Loucy (cell line): Measurements from ENCODE around the gene NRP1.

ENCODE experiments used
- H2AFZ ChIP-seq: fragments of 200-600 bp; sonication (generic); 2 replicates; pipeline ENCODE4 v1.6.0; 2016; ENCODE audit warnings: antibody characterized with exemption, mild to moderate bottlenecking, low read length, moderate library complexity
- H3F3A ChIP-seq: fragments of 200-600 bp; 2 replicates; pipeline ENCODE4 v1.6.0; 2016; ENCODE audit warnings: antibody characterized with exemption, low read depth, mild to moderate bottlenecking
- H3K27me3 ChIP-seq: fragments of 200-600 bp; sonication (generic); 2 replicates; pipeline ENCODE4 v1.6.1; 2014; ENCODE audit warnings: low read length, mild to moderate bottlenecking; ENCODE audit not compliant: insufficient read depth, poor library complexity, severe bottlenecking
- H3K36me3 ChIP-seq: fragments of 200-600 bp; sonication (generic); 2 replicates; pipeline ENCODE4 v1.6.1; 2016; ENCODE audit warnings: low read length; ENCODE audit not compliant: insufficient read depth
- H3K4me1 ChIP-seq: fragments of 200-600 bp; sonication (generic); 2 replicates; pipeline ENCODE4 v1.5.1; 2014; ENCODE audit warnings: low read length, mild to moderate bottlenecking; ENCODE audit not compliant: insufficient read depth, poor library complexity, severe bottlenecking
- H3K4me2 ChIP-seq: fragments of 200-600 bp; sonication (generic); 2 replicates; pipeline ENCODE4 v1.6.0; 2014; ENCODE audit warnings: antibody characterized with exemption, low read length, low read depth, mild to moderate bottlenecking; ENCODE audit not compliant: poor library complexity, severe bottlenecking
- H3K4me3 ChIP-seq: fragments of 200-600 bp; sonication (generic); 2 replicates; pipeline ENCODE4 v1.5.1; 2014; ENCODE audit warnings: low read length, mild to moderate bottlenecking, mixed read lengths; ENCODE audit not compliant: poor library complexity, severe bottlenecking
- H3K79me2 ChIP-seq: fragments of 200-600 bp; sonication (generic); 2 replicates; pipeline ENCODE4 v1.6.1; 2014; ENCODE audit warnings: low read length; ENCODE audit not compliant: insufficient read depth
- H3K9ac ChIP-seq: fragments of 200-600 bp; sonication (generic); 2 replicates; pipeline ENCODE4 v1.6.0; 2014; ENCODE audit warnings: mild to moderate bottlenecking, low read depth, low read length, moderate library complexity; ENCODE audit not compliant: poor library complexity, severe bottlenecking
- H3K9me2 ChIP-seq: fragments of 200-600 bp; sonication (generic); replicated peaks from 2 replicates; pipeline ENCODE4 v1.6.1; 2016; ENCODE audit warnings: low read depth, low read length, mixed read lengths
- H3K9me3 ChIP-seq: fragments of 200-600 bp; sonication (generic); 2 replicates; pipeline ENCODE4 v1.6.1; 2014; ENCODE audit warnings: mild to moderate bottlenecking, antibody characterized with exemption, low read length, low read depth; ENCODE audit not compliant: insufficient read depth
- H4K20me1 ChIP-seq: fragments of 200-600 bp; sonication (generic); 2 replicates; pipeline ENCODE4 v1.6.0; 2014; ENCODE audit warnings: antibody characterized with exemption, low read length, mild to moderate bottlenecking; ENCODE audit not compliant: insufficient read depth, poor library complexity, severe bottlenecking
- CTCF ChIP-seq: fragments of 200-600 bp; sonication (generic); conservative IDR thresholded peaks from 2 replicates; pipeline ENCODE4 v1.5.1; 2014; ENCODE audit warnings: mild to moderate bottlenecking, antibody characterized with exemption, low read length
- EZH2phosphoT487 ChIP-seq: fragments of 200-600 bp; IDR thresholded peaks from 2 replicates; pipeline ENCODE4 v1.6.1; 2018; ENCODE audit warnings: antibody characterized with exemption, mild to moderate bottlenecking, moderate library complexity, borderline replicate concordance

Gene NRP1

GRCh38 chr10:33336582-33337325 lies 2.3 kb upstream of the NRP1 start:
- no peak overlapping the region for H2AFZ ChIP-seq
- no peaks in the 10 kb centered on the region for H3K27me3 ChIP-seq
- H3K36me3 ChIP-seq, result no peaks in the 10 kb centered on the region
- no peak overlapping the region for H3K4me2 ChIP-seq
- H3K9ac ChIP-seq, result no peak overlapping the region
- TF ChIP-seq EZH2phosphoT487, result no peak
- no peak for TF ChIP-seq CTCF
- no peaks in the 10 kb centered on the region for H3K9me2 ChIP-seq
- H3F3A ChIP-seq, result 0 out of 2 replicates have a peak, but pooled peaks cover 3% of the 10 kb centered on the region
- H4K20me1 ChIP-seq, result no peaks in the 10 kb centered on the region
- H3K79me2 ChIP-seq, result no peaks in the 10 kb centered on the region
- no peaks in the 10 kb centered on the region for H3K9me3 ChIP-seq
- peaks cover 32% of the 10 kb centered on the region for H3K4me1 ChIP-seq
- no peak overlapping the region for H3K4me3 ChIP-seq

DNA sequence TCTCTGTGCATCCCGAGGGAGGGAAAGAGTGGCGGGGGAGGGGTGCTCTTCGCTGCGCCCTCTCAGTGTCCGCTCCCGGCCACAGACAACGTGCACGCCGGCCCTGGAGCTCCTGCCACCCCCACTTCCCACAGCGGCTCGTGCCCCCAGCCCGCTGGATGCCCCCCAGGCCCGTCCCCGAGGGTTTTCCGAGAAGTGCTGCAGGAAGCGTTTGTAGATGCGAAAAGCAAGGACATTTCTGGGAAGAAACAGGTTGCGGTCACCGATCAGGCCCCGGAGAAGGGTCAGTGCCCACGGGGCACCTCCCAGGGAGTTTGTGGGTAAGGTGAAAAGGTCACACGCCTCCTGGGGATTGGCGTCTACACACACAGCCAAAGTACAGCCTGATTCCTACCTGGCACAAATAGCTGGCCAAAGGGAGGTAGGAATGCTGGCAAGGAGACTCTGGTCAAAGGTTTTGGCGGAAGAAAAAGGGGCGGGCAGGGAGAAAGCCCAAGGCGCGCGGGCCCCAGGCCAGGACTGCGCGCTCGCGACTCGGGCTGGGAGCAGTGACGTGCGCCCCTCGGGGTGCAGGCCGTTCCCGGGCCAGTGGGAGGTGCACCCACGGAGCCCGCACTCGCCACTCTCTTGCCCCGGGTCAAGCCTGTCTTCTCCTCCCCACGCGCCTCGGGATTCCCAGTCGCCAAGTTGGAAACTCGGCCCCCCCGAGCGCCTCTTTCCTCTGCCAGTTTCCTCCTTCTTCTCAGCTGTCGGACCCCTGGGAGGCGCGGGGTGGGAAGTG lies 1.5 kb upstream of the NRP1 start:
- no peaks in the 10 kb centered on the region for H4K20me1 ChIP-seq
- 0 out of 2 replicates have a peak, but pooled peaks cover 3% of the 10 kb centered on the region for H3F3A ChIP-seq
- no peak overlapping the region for H3K4me2 ChIP-seq
- no peaks in the 10 kb centered on the region for H3K9me3 ChIP-seq
- H3K9ac ChIP-seq, result no peak overlapping the region
- no peaks in the 10 kb centered on the region for H3K27me3 ChIP-seq
- H3K4me1 ChIP-seq, result peaks cover 33% of the 10 kb centered on the region
- H3K36me3 ChIP-seq, result no peaks in the 10 kb centered on the region
- H3K9me2 ChIP-seq, result no peaks in the 10 kb centered on the region
- no peak overlapping the region for H2AFZ ChIP-seq
- TF ChIP-seq EZH2phosphoT487 (no peak), CTCF (no peak)
- no peak overlapping the region for H3K4me3 ChIP-seq
- H3K79me2 ChIP-seq, result no peaks in the 10 kb centered on the region

GRCh38 chr10:33335551-33335800 lies 1.0 kb upstream of the NRP1 start:
- no peak overlapping the region for H2AFZ ChIP-seq
- no peak overlapping the region for H3K4me3 ChIP-seq
- H3K36me3 ChIP-seq, result no peaks in the 10 kb centered on the region
- peaks cover 32% of the 10 kb centered on the region for H3K4me1 ChIP-seq
- no peak for TF ChIP-seq CTCF
- TF ChIP-seq EZH2phosphoT487, result no peak
- H3K27me3 ChIP-seq, result no peaks in the 10 kb centered on the region
- H3K9ac ChIP-seq, result no peak overlapping the region
- H3K9me3 ChIP-seq, result no peaks in the 10 kb centered on the region
- H3K79me2 ChIP-seq, result no peaks in the 10 kb centered on the region
- H3F3A ChIP-seq, result 0 out of 2 replicates have a peak, but pooled peaks cover 3% of the 10 kb centered on the region
- no peaks in the 10 kb centered on the region for H4K20me1 ChIP-seq
- H3K9me2 ChIP-seq, result no peaks in the 10 kb centered on the region
- H3K4me2 ChIP-seq, result no peak overlapping the region
